Measurements from ENCODE around the gene BTNL9. TPM values are rescaled to one million over a fixed set of nuclear protein-coding genes. Genes with fewer than 3 reads are reported as not detected.

BTNL9 gene
- total RNA-seq, 1 donor from 2014 or later, result 0.24 TPM

- no peaks in the 10 kb centered on the region for H3K9me3 Mint-ChIP-seq
- H3K36me3 ChIP-seq, result no peaks in the 10 kb centered on the region
- H3K27me3 ChIP-seq, result peaks cover 99% of the 10 kb centered on the region
- no peak overlapping the region for H3K4me3 ChIP-seq
- H3K79me2 ChIP-seq (ENCODE audit: low read depth), result no peaks in the 10 kb centered on the region
- no peaks in the 10 kb centered on the region for H3K36me3 Mint-ChIP-seq
- no peak overlapping the region for H3K9ac ChIP-seq
- peaks cover 23% of the 10 kb centered on the region for H4K20me1 ChIP-seq (ENCODE audit: low read depth)
- H3K4me1 ChIP-seq, result peaks cover 10% of the 10 kb centered on the region
- H3K4me3 Mint-ChIP-seq, result no peak overlapping the region
- H3K27me3 Mint-ChIP-seq (ENCODE audit: insufficient read depth, low read depth), result peaks cover 54% of the 10 kb centered on the region
- H3K27ac ChIP-seq, result no peak overlapping the region
- DNase-seq (ENCODE audit: low spot score), result no peak
- no peaks in the 10 kb centered on the region for H3K9me3 ChIP-seq (ENCODE audit: low read depth)
- H3K4me1 Mint-ChIP-seq, result peaks cover 22% of the 10 kb centered on the region
- peaks cover 10% of the 10 kb centered on the region for H3F3A ChIP-seq (ENCODE audit: low read depth)
- no peak overlapping the region for H3K4me2 ChIP-seq
- no peak overlapping the region for H3K27ac Mint-ChIP-seq
- no peak overlapping the region for H2AFZ ChIP-seq (replicated peaks)
- TF ChIP-seq CTCF (IDR thresholded peaks at IDR 0.05) (no peak), EZH2phosphoT487 (IDR thresholded peaks at IDR 0.05) (no peak), EZH2 (IDR thresholded peaks at IDR 0.05) (no peak)
Measured at GRCh38 chr5:181050016-181050415, 9.9 kb downstream of the BTNL9 start.

- H3K27ac ChIP-seq, result no peak overlapping the region
- H2AFZ ChIP-seq (replicated peaks), result peak overlapping the region; percentile 72
- peaks cover 32% of the 10 kb centered on the region for H4K20me1 ChIP-seq (ENCODE audit: low read depth)
- H3K36me3 ChIP-seq, result no peaks in the 10 kb centered on the region
- no peak for TF ChIP-seq EZH2phosphoT487 (IDR thresholded peaks at IDR 0.05)
- no peak for TF ChIP-seq CTCF (IDR thresholded peaks at IDR 0.05)
- TF ChIP-seq EZH2 (IDR thresholded peaks at IDR 0.05), result no peak
- peaks cover 10% of the 10 kb centered on the region for H3K4me1 ChIP-seq
- peaks cover 99% of the 10 kb centered on the region for H3K27me3 ChIP-seq
- no peaks in the 10 kb centered on the region for H3K9me3 ChIP-seq (ENCODE audit: low read depth)
- no peaks in the 10 kb centered on the region for H3K36me3 Mint-ChIP-seq
- DNase-seq (ENCODE audit: low spot score), result no peak
- peak overlapping the region; percentile 97 for H3K4me2 ChIP-seq
- peaks cover 10% of the 10 kb centered on the region for H3F3A ChIP-seq (ENCODE audit: low read depth)
- peak overlapping the region; percentile 84 for H3K4me3 Mint-ChIP-seq
- H3K79me2 ChIP-seq (ENCODE audit: low read depth), result no peaks in the 10 kb centered on the region
- H3K4me3 ChIP-seq, result peak overlapping the region; percentile 69
- peaks cover 23% of the 10 kb centered on the region for H3K4me1 Mint-ChIP-seq
- peaks cover 74% of the 10 kb centered on the region for H3K27me3 Mint-ChIP-seq (ENCODE audit: insufficient read depth, low read depth)
- H3K27ac Mint-ChIP-seq, result no peak overlapping the region
- no peaks in the 10 kb centered on the region for H3K9me3 Mint-ChIP-seq
- no peak overlapping the region for H3K9ac ChIP-seq
Measured at GRCh38 chr5:181051841-181052671, 12.0 kb downstream of the BTNL9 start.

- no peaks in the 10 kb centered on the region for H3K9me3 ChIP-seq (ENCODE audit: low read depth)
- peaks cover 79% of the 10 kb centered on the region for H3K27me3 Mint-ChIP-seq (ENCODE audit: insufficient read depth, low read depth)
- H3K27ac Mint-ChIP-seq, result no peak overlapping the region
- peak overlapping the region; percentile 97 for H3K4me2 ChIP-seq
- H3K27me3 ChIP-seq, result peaks cover 99% of the 10 kb centered on the region
- TF ChIP-seq EZH2phosphoT487 (IDR thresholded peaks at IDR 0.05) (peak; percentile 84), EZH2 (IDR thresholded peaks at IDR 0.05) (peak; percentile 77), CTCF (IDR thresholded peaks at IDR 0.05) (no peak)
- peaks cover 34% of the 10 kb centered on the region for H4K20me1 ChIP-seq (ENCODE audit: low read depth)
- peak; percentile 62 for DNase-seq (ENCODE audit: low spot score)
- peaks cover 10% of the 10 kb centered on the region for H3K4me1 ChIP-seq
- H3K79me2 ChIP-seq (ENCODE audit: low read depth), result no peaks in the 10 kb centered on the region
- no peak overlapping the region for H3K27ac ChIP-seq
- H3K4me1 Mint-ChIP-seq, result peaks cover 23% of the 10 kb centered on the region
- peak overlapping the region; percentile 84 for H3K4me3 Mint-ChIP-seq
- H2AFZ ChIP-seq (replicated peaks), result peak overlapping the region; percentile 72
- H3K9me3 Mint-ChIP-seq, result no peaks in the 10 kb centered on the region
- no peaks in the 10 kb centered on the region for H3K36me3 ChIP-seq
- peaks cover 10% of the 10 kb centered on the region for H3F3A ChIP-seq (ENCODE audit: low read depth)
- peak overlapping the region; percentile 69 for H3K4me3 ChIP-seq
- H3K9ac ChIP-seq, result no peak overlapping the region
- no peaks in the 10 kb centered on the region for H3K36me3 Mint-ChIP-seq
Measured at GRCh38 chr5:181052672-181053487, 12.8 kb downstream of the BTNL9 start.
